GM19025 (cell line): Measurements from ENCODE around the gene UBA52.

Experiments
- ATAC-seq: cut with Tn5 transposase; IDR thresholded peaks from one replicate; pipeline ENCODE4 v1.9.1; 2021; ENCODE audit warnings: mild to moderate bottlenecking, low read depth, moderate library complexity; ENCODE audit not compliant: unreplicated experiment

UBA52 gene

GRCh38 chr19:18543814-18544475 is 27.7 kb upstream of the UBA52 start:
- ATAC-seq: peak; percentile 38

DNA sequence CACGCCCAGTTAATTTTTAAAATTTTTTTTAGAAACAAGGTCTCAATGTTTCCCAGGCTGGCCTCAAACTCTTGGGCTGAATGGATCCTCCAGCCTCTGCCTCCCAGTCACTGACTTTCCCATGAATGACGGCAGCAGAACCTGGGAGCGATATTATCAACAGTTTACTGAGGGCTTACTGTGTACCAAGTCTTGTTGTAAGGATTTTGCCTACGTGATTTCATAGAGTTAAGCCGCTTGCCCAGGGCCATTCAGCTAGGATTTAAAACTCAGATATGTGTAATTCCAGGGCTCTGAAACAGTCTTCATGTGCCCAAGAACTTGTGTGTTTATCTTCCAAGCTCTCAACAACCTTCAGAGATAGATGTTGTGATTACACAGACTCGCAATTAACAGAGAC is 20.0 kb upstream of the UBA52 start:
- no peak for ATAC-seq

- ATAC-seq: peak; percentile 93
Measured at GRCh38 chr19:18557411-18558201, 14.1 kb upstream of the UBA52 start, which contains the start of gene KXD1. TSS of gene KXD1 (plus strand) at chr19:18557870. CDS start at chr19:18562057, 4,187 bp downstream.

- no peak for ATAC-seq
Measured at GRCh38 chr19:18558202-18558555, 13.5 kb upstream of the UBA52 start.

DNA sequence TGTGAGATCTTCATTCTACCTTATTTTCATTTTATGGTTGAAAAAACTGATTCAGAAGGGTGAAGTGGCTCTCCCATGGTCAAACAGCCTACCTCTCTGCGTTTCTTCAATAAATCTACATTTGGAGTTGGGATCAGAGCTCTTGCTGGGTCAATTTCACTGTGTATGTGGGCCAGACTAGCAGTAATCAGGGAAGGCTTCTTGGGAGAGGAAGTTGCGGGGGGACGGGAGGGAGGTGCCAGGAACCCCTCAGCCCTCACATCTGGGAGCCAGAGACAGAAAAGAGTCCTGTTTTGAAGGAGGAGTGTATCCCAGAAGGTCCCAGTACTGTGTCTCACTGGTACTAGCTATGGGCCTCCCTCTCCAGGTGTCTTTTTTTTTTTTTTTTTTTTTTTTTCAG is 13.1 kb upstream of the UBA52 start:
- ATAC-seq: no peak

GRCh38 chr19:18559685-18560084 is 12.0 kb upstream of the UBA52 start:
- ATAC-seq: no peak

DNA sequence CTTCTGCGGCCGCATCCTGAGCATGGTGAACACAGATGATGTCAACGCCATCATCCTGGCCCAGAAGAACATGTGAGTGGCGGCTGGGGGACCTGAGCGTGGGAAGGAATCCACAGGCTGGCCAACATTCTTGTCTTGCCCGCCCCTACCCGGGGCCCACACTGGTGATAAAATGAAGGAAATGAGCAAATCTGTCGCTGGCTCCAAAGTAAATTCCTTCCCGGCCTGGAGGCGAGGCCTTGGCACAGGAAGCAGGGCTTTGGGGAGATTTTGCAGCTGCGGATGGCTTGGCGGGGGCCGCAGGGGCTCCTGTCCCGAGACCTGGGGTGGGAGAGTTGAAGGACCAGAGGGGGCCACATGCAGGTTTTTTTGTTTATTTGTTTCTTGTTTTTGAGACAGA is 9.6 kb upstream of the UBA52 start:
- no peak for ATAC-seq

GRCh38 chr19:18566953-18567352 is 4.7 kb upstream of the UBA52 start:
- no peak for ATAC-seq

DNA sequence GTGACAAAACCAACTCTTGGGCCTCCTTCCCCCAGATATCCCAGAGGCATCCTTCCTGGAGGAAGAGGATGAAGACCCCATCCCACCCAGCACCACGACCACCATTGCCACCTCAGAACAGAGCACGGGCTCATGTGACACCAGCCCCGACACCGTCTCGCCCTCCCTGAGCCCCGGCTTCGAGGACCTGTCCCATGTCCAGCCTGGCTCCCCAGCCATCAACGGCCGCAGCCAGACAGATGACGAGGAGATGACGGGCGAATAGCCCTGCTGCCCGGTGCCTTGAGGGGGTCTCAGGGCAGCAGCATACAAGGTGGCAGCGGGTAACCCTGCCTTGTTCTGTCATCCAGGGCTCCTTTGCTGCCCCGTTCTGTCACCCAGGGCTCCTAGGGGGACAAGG is 3.3 kb upstream of the UBA52 start:
- no peak for ATAC-seq

DNA sequence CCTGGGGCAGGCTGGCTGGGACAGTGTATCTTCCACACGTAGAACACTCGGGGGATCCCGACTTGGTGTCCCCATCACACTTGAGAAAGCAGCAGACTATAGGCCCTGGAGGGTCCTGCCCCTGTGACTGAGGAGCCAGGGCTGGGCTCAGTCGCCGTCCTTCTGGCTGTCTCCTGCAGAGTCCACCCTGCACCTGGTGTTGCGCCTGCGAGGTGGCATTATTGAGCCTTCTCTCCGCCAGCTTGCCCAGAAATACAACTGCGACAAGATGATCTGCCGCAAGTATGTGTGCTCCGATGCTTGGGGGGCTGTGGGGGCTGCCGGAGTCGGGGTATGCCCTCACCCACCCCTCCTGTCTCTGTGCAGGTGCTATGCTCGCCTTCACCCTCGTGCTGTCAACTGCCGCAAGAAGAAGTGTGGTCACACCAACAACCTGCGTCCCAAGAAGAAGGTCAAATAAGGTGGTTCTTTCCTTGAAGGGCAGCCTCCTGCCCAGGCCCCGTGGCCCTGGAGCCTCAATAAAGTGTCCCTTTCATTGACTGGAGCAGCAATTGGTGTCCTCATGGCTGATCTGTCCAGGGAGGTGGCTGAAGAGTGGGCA is 3.1 kb downstream of the UBA52 start:
- no peak for ATAC-seq

DNA sequence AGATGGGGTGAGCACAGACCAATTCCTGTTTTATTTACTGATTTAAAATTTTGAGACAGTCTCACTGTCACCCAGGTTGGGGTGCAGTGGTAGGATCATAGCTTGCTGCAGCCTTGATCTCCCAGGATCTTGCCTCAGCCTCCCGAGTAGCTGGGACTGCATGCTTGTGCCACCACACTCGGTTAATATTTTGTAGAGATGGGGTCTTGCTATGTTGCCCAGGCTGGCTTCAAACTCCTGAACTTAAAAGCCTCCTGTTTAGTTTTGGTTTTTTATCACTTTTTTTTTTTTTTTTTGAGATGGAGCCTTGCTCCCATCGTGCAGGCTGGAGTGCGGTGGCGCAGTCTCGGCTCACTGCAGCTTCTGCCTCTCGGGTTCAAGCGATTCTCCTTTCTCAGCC is 4.7 kb downstream of the UBA52 start:
- no peak for ATAC-seq

GRCh38 chr19:18577365-18577914 is 5.8 kb downstream of the UBA52 start:
- no peak for ATAC-seq

GRCh38 chr19:18580311-18580710 is 8.7 kb downstream of the UBA52 start:
- ATAC-seq: no peak

DNA sequence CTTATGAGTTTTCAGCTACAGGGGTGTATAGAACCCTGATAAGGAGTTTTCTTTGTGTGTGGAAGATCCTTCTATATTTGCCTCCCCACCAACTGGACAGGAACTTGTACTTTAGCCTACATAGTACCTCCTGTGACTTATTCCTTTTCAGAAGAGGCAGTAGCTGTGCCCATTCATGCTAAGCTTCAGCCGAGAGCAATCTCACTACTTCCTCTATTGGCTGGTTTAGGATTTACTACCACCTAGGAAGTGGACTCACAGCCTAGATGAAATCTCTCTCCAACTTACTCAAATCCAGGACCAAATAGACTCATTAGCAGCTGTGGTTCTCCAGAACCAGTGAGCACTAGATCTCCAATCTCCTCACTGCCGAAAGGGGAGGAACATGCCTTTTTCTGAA is 14.6 kb downstream of the UBA52 start:
- ATAC-seq: no peak

GRCh38 chr19:18587561-18587960 is 15.9 kb downstream of the UBA52 start:
- ATAC-seq: no peak

GRCh38 chr19:18587962-18588610 is 16.4 kb downstream of the UBA52 start:
- no peak for ATAC-seq

- ATAC-seq: peak; percentile 82
Measured at GRCh38 chr19:18588611-18589379, 17.1 kb downstream of the UBA52 start, which contains the start of gene REX1BD. TSS of gene REX1BD (plus strand) at chr19:18588798. CDS start at chr19:18588802, 4 bp downstream.

- ATAC-seq: peak; percentile 8
Measured at GRCh38 chr19:18589380-18590272, 18.0 kb downstream of the UBA52 start.
